Loucy (cell line): ENCODE data around the gene RPS6KA5.

Source experiments
- H2AFZ ChIP-seq: fragments of 200-600 bp; sonication (generic); 2 replicates; pipeline ENCODE4 v1.6.0; 2016; ENCODE audit warnings: antibody characterized with exemption, mild to moderate bottlenecking, low read length, moderate library complexity
- H3F3A ChIP-seq: fragments of 200-600 bp; 2 replicates; pipeline ENCODE4 v1.6.0; 2016; ENCODE audit warnings: antibody characterized with exemption, low read depth, mild to moderate bottlenecking
- H3K27me3 ChIP-seq: fragments of 200-600 bp; sonication (generic); 2 replicates; pipeline ENCODE4 v1.6.1; 2014; ENCODE audit warnings: low read length, mild to moderate bottlenecking; ENCODE audit not compliant: insufficient read depth, poor library complexity, severe bottlenecking
- H3K36me3 ChIP-seq: fragments of 200-600 bp; sonication (generic); 2 replicates; pipeline ENCODE4 v1.6.1; 2016; ENCODE audit warnings: low read length; ENCODE audit not compliant: insufficient read depth
- H3K4me1 ChIP-seq: fragments of 200-600 bp; sonication (generic); 2 replicates; pipeline ENCODE4 v1.5.1; 2014; ENCODE audit warnings: low read length, mild to moderate bottlenecking; ENCODE audit not compliant: insufficient read depth, poor library complexity, severe bottlenecking
- H3K4me2 ChIP-seq: fragments of 200-600 bp; sonication (generic); 2 replicates; pipeline ENCODE4 v1.6.0; 2014; ENCODE audit warnings: antibody characterized with exemption, low read length, low read depth, mild to moderate bottlenecking; ENCODE audit not compliant: poor library complexity, severe bottlenecking
- H3K4me3 ChIP-seq: fragments of 200-600 bp; sonication (generic); 2 replicates; pipeline ENCODE4 v1.5.1; 2014; ENCODE audit warnings: low read length, mild to moderate bottlenecking, mixed read lengths; ENCODE audit not compliant: poor library complexity, severe bottlenecking
- H3K79me2 ChIP-seq: fragments of 200-600 bp; sonication (generic); 2 replicates; pipeline ENCODE4 v1.6.1; 2014; ENCODE audit warnings: low read length; ENCODE audit not compliant: insufficient read depth
- H3K9ac ChIP-seq: fragments of 200-600 bp; sonication (generic); 2 replicates; pipeline ENCODE4 v1.6.0; 2014; ENCODE audit warnings: mild to moderate bottlenecking, low read depth, low read length, moderate library complexity; ENCODE audit not compliant: poor library complexity, severe bottlenecking
- H3K9me2 ChIP-seq: fragments of 200-600 bp; sonication (generic); replicated peaks from 2 replicates; pipeline ENCODE4 v1.6.1; 2016; ENCODE audit warnings: low read depth, low read length, mixed read lengths
- H3K9me3 ChIP-seq: fragments of 200-600 bp; sonication (generic); 2 replicates; pipeline ENCODE4 v1.6.1; 2014; ENCODE audit warnings: mild to moderate bottlenecking, antibody characterized with exemption, low read length, low read depth; ENCODE audit not compliant: insufficient read depth
- H4K20me1 ChIP-seq: fragments of 200-600 bp; sonication (generic); 2 replicates; pipeline ENCODE4 v1.6.0; 2014; ENCODE audit warnings: antibody characterized with exemption, low read length, mild to moderate bottlenecking; ENCODE audit not compliant: insufficient read depth, poor library complexity, severe bottlenecking
- EZH2phosphoT487 ChIP-seq: fragments of 200-600 bp; IDR thresholded peaks from 2 replicates; pipeline ENCODE4 v1.6.1; 2018; ENCODE audit warnings: antibody characterized with exemption, mild to moderate bottlenecking, moderate library complexity, borderline replicate concordance
- TF ChIP-seq, protein P1 (sequence below): fragments of 200-600 bp; sonication (generic); conservative IDR thresholded peaks from 2 replicates; pipeline ENCODE4 v1.5.1; 2014; ENCODE audit warnings: mild to moderate bottlenecking, antibody characterized with exemption, low read length

RPS6KA5 gene

GRCh38 chr14:91004987-91005386, 55.5 kb downstream of the RPS6KA5 start:
- no peak for TF ChIP-seq EZH2phosphoT487
- TF ChIP-seq, protein P1, sequence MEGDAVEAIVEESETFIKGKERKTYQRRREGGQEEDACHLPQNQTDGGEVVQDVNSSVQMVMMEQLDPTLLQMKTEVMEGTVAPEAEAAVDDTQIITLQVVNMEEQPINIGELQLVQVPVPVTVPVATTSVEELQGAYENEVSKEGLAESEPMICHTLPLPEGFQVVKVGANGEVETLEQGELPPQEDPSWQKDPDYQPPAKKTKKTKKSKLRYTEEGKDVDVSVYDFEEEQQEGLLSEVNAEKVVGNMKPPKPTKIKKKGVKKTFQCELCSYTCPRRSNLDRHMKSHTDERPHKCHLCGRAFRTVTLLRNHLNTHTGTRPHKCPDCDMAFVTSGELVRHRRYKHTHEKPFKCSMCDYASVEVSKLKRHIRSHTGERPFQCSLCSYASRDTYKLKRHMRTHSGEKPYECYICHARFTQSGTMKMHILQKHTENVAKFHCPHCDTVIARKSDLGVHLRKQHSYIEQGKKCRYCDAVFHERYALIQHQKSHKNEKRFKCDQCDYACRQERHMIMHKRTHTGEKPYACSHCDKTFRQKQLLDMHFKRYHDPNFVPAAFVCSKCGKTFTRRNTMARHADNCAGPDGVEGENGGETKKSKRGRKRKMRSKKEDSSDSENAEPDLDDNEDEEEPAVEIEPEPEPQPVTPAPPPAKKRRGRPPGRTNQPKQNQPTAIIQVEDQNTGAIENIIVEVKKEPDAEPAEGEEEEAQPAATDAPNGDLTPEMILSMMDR, result no peak
- no peaks in the 10 kb centered on the region for H3K9me3 ChIP-seq

GRCh38 chr14:90999299-90999698, 61.1 kb downstream of the RPS6KA5 start:
- Histone ChIP-seq H3K9me3 (no peaks in the 10 kb centered on the region), H3F3A (no peaks in the 10 kb centered on the region), H4K20me1 (peaks cover 13% of the 10 kb centered on the region), H3K79me2 (peaks cover 20% of the 10 kb centered on the region), H3K4me2 (no peak overlapping the region), H3K36me3 (peaks cover 49% of the 10 kb centered on the region), H3K9me2 (no peaks in the 10 kb centered on the region), H3K4me1 (no peaks in the 10 kb centered on the region), H2AFZ (no peak overlapping the region), H3K27me3 (no peaks in the 10 kb centered on the region), H3K9ac (no peak overlapping the region), H3K4me3 (no peak overlapping the region)
- TF ChIP-seq, protein P1, result no peak
- TF ChIP-seq EZH2phosphoT487, result no peak

More at GRCh38 chr14:91004987-91005386, 55.5 kb downstream of the RPS6KA5 start:
- Histone ChIP-seq H4K20me1 (peaks cover 43% of the 10 kb centered on the region), H2AFZ (no peak overlapping the region), H3K9me2 (no peaks in the 10 kb centered on the region), H3K79me2 (peaks cover 72% of the 10 kb centered on the region), H3K36me3 (peaks cover under 1% of the 10 kb centered on the region; the same call in 1 of the 2 replicates), H3K27me3 (no peaks in the 10 kb centered on the region), H3F3A (no peaks in the 10 kb centered on the region), H3K4me2 (no peak overlapping the region), H3K4me3 (no peak overlapping the region), H3K4me1 (peaks cover 10% of the 10 kb centered on the region), H3K9ac (no peak overlapping the region)

- Histone ChIP-seq H3K9ac (no peak overlapping the region), H3K9me2 (no peaks in the 10 kb centered on the region), H3K4me3 (no peak overlapping the region), H2AFZ (no peak overlapping the region), H3K9me3 (no peaks in the 10 kb centered on the region), H3K4me1 (no peaks in the 10 kb centered on the region), H3F3A (no peaks in the 10 kb centered on the region), H3K27me3 (no peaks in the 10 kb centered on the region), H3K79me2 (peaks cover 8% of the 10 kb centered on the region; the same call in 1 of the 2 replicates), H4K20me1 (peaks cover 8% of the 10 kb centered on the region), H3K4me2 (no peak overlapping the region), H3K36me3 (peaks cover 63% of the 10 kb centered on the region)
- no peak for TF ChIP-seq EZH2phosphoT487
- TF ChIP-seq, protein P1, result no peak
Measured at GRCh38 chr14:90996967-90997366, 63.5 kb downstream of the RPS6KA5 start.
